SK-N-MC (cell line): Measurements from ENCODE around the gene CST5.

Source experiments
- EZH2 ChIP-seq: fragments of 200-600 bp; sonication (generic); IDR thresholded peaks from one replicate; pipeline ENCODE4 v1.6.1; 2017; ENCODE audit warnings: antibody characterized with exemption
- POLR2AphosphoS5 ChIP-seq: IDR thresholded peaks from 2 replicates; pipeline ENCODE4 v1.6.1; 2012; ENCODE audit warnings: mild to moderate bottlenecking, low read depth, low read length, borderline replicate concordance

GRCh38 chr20:23925789-23926525 is 46.4 kb upstream of the CST5 start:
- TF ChIP-seq EZH2: no peak
- TF ChIP-seq POLR2AphosphoS5: no peak
